ENCODE results near the gene TMEM52. TPM values are rescaled to one million over a fixed set of nuclear protein-coding genes. Genes with fewer than 3 reads are reported as not detected.

The TMEM52 gene
- total and polyA plus RNA-seq, 2 of the 13 experiments (the other 11 are each of a cell fraction or from before 2014, with no cell fraction given): 13.2 to 18.7 TPM

- TF ChIP-seq, protein P1, sequence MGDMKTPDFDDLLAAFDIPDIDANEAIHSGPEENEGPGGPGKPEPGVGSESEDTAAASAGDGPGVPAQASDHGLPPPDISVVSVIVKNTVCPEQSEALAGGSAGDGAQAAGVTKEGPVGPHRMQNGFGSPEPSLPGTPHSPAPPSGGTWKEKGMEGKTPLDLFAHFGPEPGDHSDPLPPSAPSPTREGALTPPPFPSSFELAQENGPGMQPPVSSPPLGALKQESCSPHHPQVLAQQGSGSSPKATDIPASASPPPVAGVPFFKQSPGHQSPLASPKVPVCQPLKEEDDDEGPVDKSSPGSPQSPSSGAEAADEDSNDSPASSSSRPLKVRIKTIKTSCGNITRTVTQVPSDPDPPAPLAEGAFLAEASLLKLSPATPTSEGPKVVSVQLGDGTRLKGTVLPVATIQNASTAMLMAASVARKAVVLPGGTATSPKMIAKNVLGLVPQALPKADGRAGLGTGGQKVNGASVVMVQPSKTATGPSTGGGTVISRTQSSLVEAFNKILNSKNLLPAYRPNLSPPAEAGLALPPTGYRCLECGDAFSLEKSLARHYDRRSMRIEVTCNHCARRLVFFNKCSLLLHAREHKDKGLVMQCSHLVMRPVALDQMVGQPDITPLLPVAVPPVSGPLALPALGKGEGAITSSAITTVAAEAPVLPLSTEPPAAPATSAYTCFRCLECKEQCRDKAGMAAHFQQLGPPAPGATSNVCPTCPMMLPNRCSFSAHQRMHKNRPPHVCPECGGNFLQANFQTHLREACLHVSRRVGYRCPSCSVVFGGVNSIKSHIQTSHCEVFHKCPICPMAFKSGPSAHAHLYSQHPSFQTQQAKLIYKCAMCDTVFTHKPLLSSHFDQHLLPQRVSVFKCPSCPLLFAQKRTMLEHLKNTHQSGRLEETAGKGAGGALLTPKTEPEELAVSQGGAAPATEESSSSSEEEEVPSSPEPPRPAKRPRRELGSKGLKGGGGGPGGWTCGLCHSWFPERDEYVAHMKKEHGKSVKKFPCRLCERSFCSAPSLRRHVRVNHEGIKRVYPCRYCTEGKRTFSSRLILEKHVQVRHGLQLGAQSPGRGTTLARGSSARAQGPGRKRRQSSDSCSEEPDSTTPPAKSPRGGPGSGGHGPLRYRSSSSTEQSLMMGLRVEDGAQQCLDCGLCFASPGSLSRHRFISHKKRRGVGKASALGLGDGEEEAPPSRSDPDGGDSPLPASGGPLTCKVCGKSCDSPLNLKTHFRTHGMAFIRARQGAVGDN (CRISPR knock-in tag; IDR thresholded peaks at IDR 0.05): peak; percentile 97
- TF ChIP-seq RFX5 (IDR thresholded peaks at IDR 0.05; ENCODE audit: low read depth, low read length): no peak; the same call in 1 of the 2 replicates
- peak; percentile 15; the same call in 1 of the 2 replicates for TF ChIP-seq FOXK1 (CRISPR knock-in tag; IDR thresholded peaks at IDR 0.05; ENCODE audit: borderline replicate concordance, low read depth)
- TF ChIP-seq ZNF646 (CRISPR knock-in tag; IDR thresholded peaks at IDR 0.05): peak; percentile 73
- TF ChIP-seq REL (CRISPR knock-in tag; conservative IDR thresholded peaks at IDR 0.05): peak; percentile 79; the same call in 1 of the 2 replicates
- no peak for TF ChIP-seq AFF4 (CRISPR knock-in tag; IDR thresholded peaks at IDR 0.05)
- TF ChIP-seq, protein P2, sequence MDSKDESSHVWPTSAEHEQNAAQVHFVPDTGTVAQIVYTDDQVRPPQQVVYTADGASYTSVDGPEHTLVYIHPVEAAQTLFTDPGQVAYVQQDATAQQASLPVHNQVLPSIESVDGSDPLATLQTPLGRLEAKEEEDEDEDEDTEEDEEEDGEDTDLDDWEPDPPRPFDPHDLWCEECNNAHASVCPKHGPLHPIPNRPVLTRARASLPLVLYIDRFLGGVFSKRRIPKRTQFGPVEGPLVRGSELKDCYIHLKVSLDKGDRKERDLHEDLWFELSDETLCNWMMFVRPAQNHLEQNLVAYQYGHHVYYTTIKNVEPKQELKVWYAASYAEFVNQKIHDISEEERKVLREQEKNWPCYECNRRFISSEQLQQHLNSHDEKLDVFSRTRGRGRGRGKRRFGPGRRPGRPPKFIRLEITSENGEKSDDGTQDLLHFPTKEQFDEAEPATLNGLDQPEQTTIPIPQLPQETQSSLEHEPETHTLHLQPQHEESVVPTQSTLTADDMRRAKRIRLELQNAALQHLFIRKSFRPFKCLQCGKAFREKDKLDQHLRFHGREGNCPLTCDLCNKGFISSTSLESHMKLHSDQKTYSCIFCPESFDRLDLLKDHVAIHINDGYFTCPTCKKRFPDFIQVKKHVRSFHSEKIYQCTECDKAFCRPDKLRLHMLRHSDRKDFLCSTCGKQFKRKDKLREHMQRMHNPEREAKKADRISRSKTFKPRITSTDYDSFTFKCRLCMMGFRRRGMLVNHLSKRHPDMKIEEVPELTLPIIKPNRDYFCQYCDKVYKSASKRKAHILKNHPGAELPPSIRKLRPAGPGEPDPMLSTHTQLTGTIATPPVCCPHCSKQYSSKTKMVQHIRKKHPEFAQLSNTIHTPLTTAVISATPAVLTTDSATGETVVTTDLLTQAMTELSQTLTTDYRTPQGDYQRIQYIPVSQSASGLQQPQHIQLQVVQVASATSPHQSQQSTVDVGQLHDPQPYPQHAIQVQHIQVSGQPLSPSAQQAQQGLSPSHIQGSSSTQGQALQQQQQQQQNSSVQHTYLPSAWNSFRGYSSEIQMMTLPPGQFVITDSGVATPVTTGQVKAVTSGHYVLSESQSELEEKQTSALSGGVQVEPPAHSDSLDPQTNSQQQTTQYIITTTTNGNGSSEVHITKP (CRISPR knock-in tag; IDR thresholded peaks at IDR 0.05; ENCODE audit: low read depth): peak; percentile 41; the same call in 1 of the 2 replicates
Observed at GRCh38 chr1:1942753-1943656, 23.9 kb upstream of the TMEM52 start (continued).
